HepG2 (cell line): ENCODE measurements around the gene CHRNB2. TPM values are rescaled to one million over a fixed set of nuclear protein-coding genes. Genes with fewer than 3 reads are reported as not detected.

Experiments
- ATAC-seq: fragments of 200-7000 bp; cut with Tn5 transposase; 3 replicates; pipeline ENCODE4 v1.9.1; 2020; ENCODE audit warnings: mild to moderate bottlenecking, moderate library complexity
- BruUV-seq: library from RNA; stranded (reverse); fragments of 400-500 nt; replicated peaks from 2 replicates; lab custom pipeline; 2021; lab: Mats Ljungman, UMichigan
- CTCF ChIA-PET: fragments of 300-600 bp; formaldehyde crosslinking; extraction: SDS; loops from one replicate; lab custom pipeline; 2021; ENCODE audit warnings: low total read pairs, inconsistent platforms, low intra/inter-chr PET ratio; lab: Yijun Ruan, JAX
- POLR2A ChIA-PET: fragments of 350-600 bp; sonication (Branson Sonifier 250); formaldehyde crosslinking; loops from one replicate; lab custom pipeline; 2020; ENCODE audit warnings: antibody characterized with exemption, inconsistent platforms; lab: Yijun Ruan, JAX
- DNase-seq: peaks from one replicate; pipeline ENCODE4 v3.0.0-alpha.2; 2015; ENCODE audit warnings: low spot score
- FAIRE-seq: peaks from 3 replicates; lab custom pipeline; 2011; peaks lifted over from hg19 to GRCh38; lab: Jason Lieb, UNC
- H2AFZ ChIP-seq: one replicate; pipeline ENCODE4 v1.6.1; 2011; ENCODE audit warnings: low read length, inconsistent platforms
- H3K27ac ChIP-seq: fragments of 300-600 bp; 3 replicates; pipeline ENCODE4 v1.8.0; 2011; ENCODE audit warnings: mixed run types, mild to moderate bottlenecking, mixed read lengths, low read length, inconsistent platforms; ENCODE audit not compliant: insufficient read depth; ENCODE audit errors: extremely low read length
- H3K27me3 ChIP-seq, 2 experiments: fragments of 200-600 bp in 1 of 2; 2 replicates in 1 of 2; 3 replicates in 1 of 2; pipeline versions ENCODE4 v1.6.0 to v1.8.0; 2011; ENCODE audit warnings: low read length in 2 of 2, mild to moderate bottlenecking in 2 of 2, moderate library complexity in 2 of 2, inconsistent platforms in 1 of 2; ENCODE audit not compliant: insufficient read depth in 2 of 2, control insufficient read depth in 1 of 2
- H3K36me3 ChIP-seq, 2 experiments: fragments of 200-600 bp in 1 of 2; replicated peaks in 1 of 2; 2 replicates in 1 of 2; 3 replicates in 1 of 2; pipeline versions ENCODE4 v1.5.1 to v1.8.0; 2011; ENCODE audit warnings: low read length in 2 of 2, inconsistent platforms in 1 of 2; ENCODE audit not compliant: insufficient read depth in 2 of 2, control insufficient read depth in 1 of 2
- H3K4me1 ChIP-seq: 2 replicates; pipeline ENCODE4 v1.5.1; 2012; ENCODE audit warnings: low read length, inconsistent platforms; ENCODE audit not compliant: insufficient read depth
- H3K4me2 ChIP-seq: 2 replicates; pipeline ENCODE4 v1.6.0; 2011; ENCODE audit warnings: low read depth, low read length, inconsistent platforms
- H3K4me3 ChIP-seq, 3 experiments: fragments of 200-600 bp in 1 of 3; sonication (generic), shearing (Covaris generic) in 1 of 3; replicated peaks in 1 of 3; 2 replicates each; pipeline ENCODE4 v1.5.1; 2011 to 2016; ENCODE audit warnings: low read length in 3 of 3, inconsistent platforms in 2 of 3, low read depth in 2 of 3, mild to moderate bottlenecking in 2 of 3, control low read depth in 1 of 3, mixed read lengths in 1 of 3; ENCODE audit not compliant: insufficient read depth in 1 of 3
- H3K79me2 ChIP-seq: one replicate; pipeline ENCODE4 v1.6.1; 2011; ENCODE audit warnings: low read length, inconsistent platforms; ENCODE audit not compliant: insufficient read depth
- H3K9ac ChIP-seq: 2 replicates; pipeline ENCODE4 v1.6.0; 2011; ENCODE audit warnings: mild to moderate bottlenecking, low read depth, low read length, inconsistent platforms; ENCODE audit not compliant: insufficient read depth
- H3K9me3 ChIP-seq: 2 replicates; pipeline ENCODE4 v1.5.1; 2012; ENCODE audit warnings: mild to moderate bottlenecking, low read length
- H4K20me1 ChIP-seq: 2 replicates; pipeline ENCODE4 v1.6.0; 2011; ENCODE audit warnings: inconsistent platforms, mild to moderate bottlenecking, low read length, moderate library complexity; ENCODE audit not compliant: insufficient read depth
- AFF4 ChIP-seq: sonication (generic); formaldehyde crosslinking; IDR thresholded peaks from 2 replicates; pipeline ENCODE4 v1.4.0; 2020; ENCODE audit warnings: missing genetic modification reagents
- CHD2 ChIP-seq: IDR thresholded peaks from 2 replicates; pipeline ENCODE4 v1.6.1; 2011; ENCODE audit warnings: low read depth, low read length, improper control_type of control experiment
- ELF1 ChIP-seq: sonication (generic); formaldehyde crosslinking; IDR thresholded peaks from 2 replicates; pipeline ENCODE4 v1.4.0; 2020; ENCODE audit warnings: missing genetic modification reagents
- KAT8 ChIP-seq: IDR thresholded peaks from 2 replicates; pipeline ENCODE4 v1.6.1; 2016; ENCODE audit warnings: missing genetic modification reagents, missing compliant biosample characterization
- SETDB1 ChIP-seq: sonication (generic); formaldehyde crosslinking; IDR thresholded peaks from 2 replicates; pipeline ENCODE4 v1.5.1; 2020; ENCODE audit warnings: missing genetic modification reagents, mild to moderate bottlenecking, borderline replicate concordance
- SP1 ChIP-seq, 2 experiments: fragments of 450-650 bp in 1 of 2; sonication (generic) in 1 of 2; formaldehyde crosslinking in 1 of 2; IDR thresholded peaks; 2 replicates each; pipeline versions ENCODE4 v1.4.0 to v1.6.1; 2016 to 2020; ENCODE audit warnings: missing genetic modification reagents in 1 of 2
- TBX2 ChIP-seq: sonication (generic); formaldehyde crosslinking; IDR thresholded peaks from 2 replicates; pipeline ENCODE4 v1.5.0; 2020; ENCODE audit warnings: missing genetic modification reagents, mild to moderate bottlenecking, borderline replicate concordance
- TCF7 ChIP-seq: sonication (generic); IDR thresholded peaks from 2 replicates; pipeline ENCODE4 v1.6.1; 2016; ENCODE audit warnings: antibody characterized with exemption, low read depth
- TFDP1 ChIP-seq: IDR thresholded peaks from 2 replicates; pipeline ENCODE4 v1.6.1; 2016; ENCODE audit warnings: missing compliant biosample characterization, missing genetic modification reagents, borderline replicate concordance
- ZMYM3 ChIP-seq: sonication (generic); formaldehyde crosslinking; IDR thresholded peaks from 2 replicates; pipeline ENCODE4 v1.5.1; 2020; ENCODE audit warnings: mild to moderate bottlenecking, missing genetic modification reagents
- ZNF383 ChIP-seq: sonication (generic); formaldehyde crosslinking; IDR thresholded peaks from 2 replicates; pipeline ENCODE4 v1.4.0; 2020; ENCODE audit warnings: missing genetic modification reagents, mild to moderate bottlenecking, borderline replicate concordance
- ZNF619 ChIP-seq: sonication (generic); formaldehyde crosslinking; IDR thresholded peaks from 2 replicates; pipeline ENCODE4 v1.4.0; 2020; ENCODE audit warnings: mild to moderate bottlenecking, missing genetic modification reagents
- ZNF629 ChIP-seq: sonication (generic); formaldehyde crosslinking; conservative IDR thresholded peaks from 2 replicates; pipeline ENCODE4 v1.5.0; 2020; ENCODE audit warnings: missing genetic modification reagents
- ZNF710 ChIP-seq: sonication (generic); formaldehyde crosslinking; IDR thresholded peaks from 2 replicates; pipeline ENCODE4 v1.5.0; 2020; ENCODE audit warnings: mild to moderate bottlenecking, missing genetic modification reagents, borderline replicate concordance
- WGBS: methylation state at CpG from one replicate; pipeline ENCODE4 v1.1.6; 2017; ENCODE audit warnings: low lambda C conversion rate; 5-methylcytosine and 5-hydroxymethylcytosine counted together
- in situ Hi-C: cut with HindIII; loops from 2 replicates; pipeline ENCODE4 v1.10.0; 2017; ENCODE audit warnings: low pct_unique_long_range_greater_than_20kb; ENCODE audit not compliant: extremely low pct_ligation_motif_present
- intact Hi-C: fragments of 100-400 bp; cut with micrococcal nuclease; formaldehyde crosslinking; loops from one replicate; pipeline ENCODE4 v1.10.0; 2022; ENCODE audit not compliant: unreplicated experiment
- polyA plus RNA-seq, 8 experiments: library from polyadenylated mRNA; depleted of rRNA in 3 of 8; stranded (reverse) in 7 of 8; unstranded in 1 of 8; fragments of >200 nt; fragmentation: Illumina TruSeq in 4 of 8; extraction: Trizol in 4 of 8; gene quantifications; 2 replicates each; pipeline versions ENCODE4 v1.2.1 to v1.2.3, GENCODE V29; 2011 to 2016; ENCODE audit warnings: low read depth in 4 of 8, missing spikeins in 1 of 8, mixed read lengths in 1 of 8; ENCODE audit not compliant: insufficient read depth in 1 of 8
- total RNA-seq, 5 experiments: library from RNA; depleted of rRNA; stranded (reverse); fragments of >200 nt; fragmentation: Illumina TruSeq; extraction: Trizol; gene quantifications; 2 replicates each; pipeline ENCODE4 v1.2.3, GENCODE V29; 2016; ENCODE audit warnings: low read depth in 1 of 5

Gene CHRNB2
- total and polyA plus RNA-seq, 2 of the 13 experiments (the other 11 are each of a cell fraction or from before 2014, with no cell fraction given) = 0.03 to 0.07 TPM

- H3K4me3 ChIP-seq = no peak overlapping the region
- WGBS = 95% methylated on average over 8 of the region's 8 CpGs
- in situ Hi-C loops (no loop called here), intact Hi-C loops (no loop called here)
- no peak overlapping the region for H3K4me2 ChIP-seq
- H3K9ac ChIP-seq = no peak overlapping the region
- CTCF ChIA-PET = no interaction called here
- BruUV-seq = no TSS peak
- peaks cover 7% of the 10 kb centered on the region; the same call in 1 of the 2 replicates for H3K9me3 ChIP-seq
- H3K79me2 ChIP-seq = peaks cover 75% of the 10 kb centered on the region
- no peak overlapping the region for H2AFZ ChIP-seq
- no peak overlapping the region for H3K27ac ChIP-seq
- DNase-seq (no peak), ATAC-seq (no peak), FAIRE-seq (no peak)
- peaks cover 0 to 9% of the 10 kb centered on the region in 2 experiments; a peak in 2 of 5 replicates for H3K36me3 ChIP-seq
- POLR2A ChIA-PET = interaction anchor here (1.8 kb wide), 1 partner anchor 13 kb away, joined by 5 read pairs; no protein-coding TSS in a partner anchor
- peaks cover 42% of the 10 kb centered on the region for H3K4me1 ChIP-seq
- H3K27me3 ChIP-seq = no peaks in the 10 kb centered on the region; a peak in 1 of 5 replicates
- H4K20me1 ChIP-seq = peaks cover 33% of the 10 kb centered on the region
- TF ChIP-seq ZNF710 (CRISPR knock-in tag) (no peak), ZNF619 (CRISPR knock-in tag) (no peak), TCF7 (no peak), CHD2 (no peak), KAT8 (CRISPR knock-in tag) (no peak), ZNF629 (CRISPR knock-in tag) (no peak), TBX2 (CRISPR knock-in tag) (no peak), SP1 (IDR thresholded peaks at IDR 0.05) (no peak), SP1 (CRISPR knock-in tag; IDR thresholded peaks at IDR 0.05) (no peak), ELF1 (CRISPR knock-in tag) (no peak), SETDB1 (CRISPR knock-in tag) (no peak), TFDP1 (CRISPR knock-in tag) (no peak), ZNF383 (CRISPR knock-in tag) (no peak), ZMYM3 (CRISPR knock-in tag) (no peak), AFF4 (CRISPR knock-in tag) (no peak)
These were observed 57.4 kb downstream of the CHRNB2 start for GRCh38 chr1:154624746-154625643.
